Brain microvascular endothelial cell (primary cell): ENCODE measurements around the gene CHODL.
A peak's percentile ranks its signal among the peaks of the same experiment; 100 is the strongest.

Source experiments
- DNase-seq: peaks from one replicate; pipeline ENCODE4 v3.0.0-alpha.2; 2020
- H3K27ac ChIP-seq: fragments of 250-450 bp; sonication (Bioruptor Pico); 2 replicates; pipeline ENCODE4 v1.5.1; 2020; ENCODE audit warnings: mild to moderate bottlenecking, moderate library complexity
- H3K27me3 ChIP-seq: fragments of 250-450 bp; sonication (Bioruptor Pico); replicated peaks from 2 replicates; pipeline ENCODE4 v1.5.1; 2020; ENCODE audit warnings: mild to moderate bottlenecking
- H3K36me3 ChIP-seq: fragments of 250-450 bp; sonication (Bioruptor Pico); replicated peaks from 2 replicates; pipeline ENCODE4 v1.5.1; 2020; ENCODE audit warnings: mild to moderate bottlenecking
- H3K4me3 ChIP-seq: 2 replicates; pipeline ENCODE4 v1.5.1; 2011; ENCODE audit warnings: low read depth, mild to moderate bottlenecking, control low read depth, low read length, moderate library complexity
- in situ Hi-C: cut with HindIII; loops from 2 replicates; pipeline ENCODE4 v1.10.0; 2017; ENCODE audit warnings: low sequenced_read_pairs, low pct_ligation_motif_present
- TF ChIP-seq, protein P1 (sequence below): IDR thresholded peaks from 2 replicates; pipeline ENCODE4 v1.5.1; 2011; ENCODE audit warnings: low read depth, mild to moderate bottlenecking, moderate library complexity, low read length, control low read depth, inconsistent platforms; ENCODE audit errors: missing control alignments

CHODL gene, protein sequence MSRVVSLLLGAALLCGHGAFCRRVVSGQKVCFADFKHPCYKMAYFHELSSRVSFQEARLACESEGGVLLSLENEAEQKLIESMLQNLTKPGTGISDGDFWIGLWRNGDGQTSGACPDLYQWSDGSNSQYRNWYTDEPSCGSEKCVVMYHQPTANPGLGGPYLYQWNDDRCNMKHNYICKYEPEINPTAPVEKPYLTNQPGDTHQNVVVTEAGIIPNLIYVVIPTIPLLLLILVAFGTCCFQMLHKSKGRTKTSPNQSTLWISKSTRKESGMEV

DNA sequence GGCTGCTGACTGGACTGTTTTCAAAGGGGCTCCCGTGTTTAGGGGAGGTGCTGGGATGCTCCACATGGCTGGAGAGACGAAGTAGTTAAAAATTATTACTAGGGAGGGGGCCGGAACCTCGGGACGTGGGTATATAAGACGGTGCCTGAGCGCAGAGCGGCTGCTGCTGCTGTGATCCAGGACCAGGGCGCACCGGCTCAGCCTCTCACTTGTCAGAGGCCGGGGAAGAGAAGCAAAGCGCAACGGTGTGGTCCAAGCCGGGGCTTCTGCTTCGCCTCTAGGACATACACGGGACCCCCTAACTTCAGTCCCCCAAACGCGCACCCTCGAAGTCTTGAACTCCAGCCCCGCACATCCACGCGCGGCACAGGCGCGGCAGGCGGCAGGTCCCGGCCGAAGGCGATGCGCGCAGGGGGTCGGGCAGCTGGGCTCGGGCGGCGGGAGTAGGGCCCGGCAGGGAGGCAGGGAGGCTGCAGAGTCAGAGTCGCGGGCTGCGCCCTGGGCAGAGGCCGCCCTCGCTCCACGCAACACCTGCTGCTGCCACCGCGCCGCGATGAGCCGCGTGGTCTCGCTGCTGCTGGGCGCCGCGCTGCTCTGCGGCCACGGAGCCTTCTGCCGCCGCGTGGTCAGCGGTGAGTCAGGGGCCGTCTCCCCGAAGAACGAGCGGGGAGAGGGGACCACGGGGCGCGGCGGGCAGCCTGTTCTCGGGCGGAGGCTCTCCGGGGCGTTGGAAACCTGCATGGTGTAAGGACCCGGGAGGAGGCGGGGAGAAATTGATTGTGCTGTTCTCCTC is at the start of gene CHODL:
Gene CHODL (plus strand): TSS at position 163 of the 793 bp plus-strand sequence. CDS start 391 bp downstream, at position 554.
- no peak for DNase-seq
- Histone ChIP-seq H3K4me3 (peak within 1 kb of the TSS; percentile 6), H3K36me3 (no peaks in the 10 kb centered on the region), H3K27ac (no peak within 1 kb of the TSS), H3K27me3 (no peaks in the 10 kb centered on the region)
- in situ Hi-C loops: no loop called here
- TF ChIP-seq, protein P1, sequence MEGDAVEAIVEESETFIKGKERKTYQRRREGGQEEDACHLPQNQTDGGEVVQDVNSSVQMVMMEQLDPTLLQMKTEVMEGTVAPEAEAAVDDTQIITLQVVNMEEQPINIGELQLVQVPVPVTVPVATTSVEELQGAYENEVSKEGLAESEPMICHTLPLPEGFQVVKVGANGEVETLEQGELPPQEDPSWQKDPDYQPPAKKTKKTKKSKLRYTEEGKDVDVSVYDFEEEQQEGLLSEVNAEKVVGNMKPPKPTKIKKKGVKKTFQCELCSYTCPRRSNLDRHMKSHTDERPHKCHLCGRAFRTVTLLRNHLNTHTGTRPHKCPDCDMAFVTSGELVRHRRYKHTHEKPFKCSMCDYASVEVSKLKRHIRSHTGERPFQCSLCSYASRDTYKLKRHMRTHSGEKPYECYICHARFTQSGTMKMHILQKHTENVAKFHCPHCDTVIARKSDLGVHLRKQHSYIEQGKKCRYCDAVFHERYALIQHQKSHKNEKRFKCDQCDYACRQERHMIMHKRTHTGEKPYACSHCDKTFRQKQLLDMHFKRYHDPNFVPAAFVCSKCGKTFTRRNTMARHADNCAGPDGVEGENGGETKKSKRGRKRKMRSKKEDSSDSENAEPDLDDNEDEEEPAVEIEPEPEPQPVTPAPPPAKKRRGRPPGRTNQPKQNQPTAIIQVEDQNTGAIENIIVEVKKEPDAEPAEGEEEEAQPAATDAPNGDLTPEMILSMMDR: no peak

DNA sequence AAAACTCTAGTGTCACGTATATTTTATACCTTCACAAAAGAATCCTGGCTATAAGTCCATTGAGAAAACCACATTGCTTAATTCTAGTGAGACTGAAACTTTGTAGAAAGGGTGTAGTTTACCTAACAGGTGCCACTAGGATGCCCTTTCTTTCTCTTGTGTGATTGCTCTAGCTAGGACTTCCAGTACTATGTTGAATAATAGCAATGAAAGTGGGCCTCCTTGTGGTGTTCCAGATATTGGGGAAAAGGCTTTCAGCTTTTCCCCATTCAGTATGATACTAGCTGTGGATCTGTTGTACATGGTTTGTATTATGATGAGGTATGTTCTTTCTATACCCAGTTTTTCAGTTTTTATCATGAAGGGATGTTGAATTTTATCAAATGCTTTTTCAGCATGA is 39.7 kb upstream of the CHODL start:
- in situ Hi-C loops: no loop called here
- H3K27ac ChIP-seq: no peak overlapping the region
- DNase-seq: no peak
- no peak overlapping the region for H3K4me3 ChIP-seq
- H3K27me3 ChIP-seq: no peaks in the 10 kb centered on the region
- TF ChIP-seq, protein P1: no peak
- no peaks in the 10 kb centered on the region for H3K36me3 ChIP-seq

DNA sequence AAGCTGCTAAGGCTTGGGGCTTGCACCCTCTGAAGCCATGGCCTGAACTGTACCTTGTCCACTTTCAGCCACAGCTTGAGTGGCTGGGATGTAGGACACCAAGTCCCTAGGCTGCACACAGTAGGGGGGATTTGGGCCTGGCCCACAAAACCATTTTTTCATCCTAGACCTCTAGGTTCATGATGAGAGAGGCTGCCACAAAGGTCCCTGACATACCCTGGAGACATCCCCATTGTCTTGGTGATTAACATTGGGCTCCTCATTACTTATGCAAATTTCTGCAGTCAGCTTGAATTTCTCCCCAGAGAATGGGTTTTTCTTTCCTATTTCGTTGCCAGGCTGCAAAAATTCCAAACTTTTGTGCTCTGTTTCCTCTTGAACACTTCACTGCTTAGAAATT is 26.3 kb upstream of the CHODL start:
- DNase-seq: no peak
- Histone ChIP-seq H3K27ac (no peak overlapping the region), H3K4me3 (no peak overlapping the region), H3K27me3 (no peaks in the 10 kb centered on the region), H3K36me3 (no peaks in the 10 kb centered on the region)
- in situ Hi-C loops: no loop called here
- TF ChIP-seq, protein P1: no peak

DNA sequence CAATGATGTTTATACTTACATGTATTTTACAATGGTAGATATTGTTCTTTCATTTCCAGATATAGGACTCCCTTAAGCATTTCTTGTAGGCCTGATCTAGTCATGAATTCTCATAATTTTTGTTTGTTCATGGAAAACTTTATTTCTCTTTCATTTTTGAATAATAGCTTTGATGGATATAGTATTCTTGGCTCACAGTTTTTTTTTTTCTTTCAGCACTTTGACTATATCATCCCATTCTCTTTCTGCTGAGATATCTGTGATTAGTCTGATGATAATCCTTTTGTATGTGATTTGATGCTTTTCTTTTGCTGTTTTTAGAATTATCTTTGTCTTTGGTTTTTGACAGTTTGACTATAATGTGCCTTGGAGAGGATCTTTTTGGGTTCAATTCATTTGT is 24.1 kb upstream of the CHODL start:
- no peak overlapping the region for H3K4me3 ChIP-seq
- no peaks in the 10 kb centered on the region for H3K27me3 ChIP-seq
- no peak for DNase-seq
- in situ Hi-C loops: no loop called here
- H3K27ac ChIP-seq: no peak overlapping the region
- TF ChIP-seq, protein P1: no peak
- H3K36me3 ChIP-seq: no peaks in the 10 kb centered on the region

DNA sequence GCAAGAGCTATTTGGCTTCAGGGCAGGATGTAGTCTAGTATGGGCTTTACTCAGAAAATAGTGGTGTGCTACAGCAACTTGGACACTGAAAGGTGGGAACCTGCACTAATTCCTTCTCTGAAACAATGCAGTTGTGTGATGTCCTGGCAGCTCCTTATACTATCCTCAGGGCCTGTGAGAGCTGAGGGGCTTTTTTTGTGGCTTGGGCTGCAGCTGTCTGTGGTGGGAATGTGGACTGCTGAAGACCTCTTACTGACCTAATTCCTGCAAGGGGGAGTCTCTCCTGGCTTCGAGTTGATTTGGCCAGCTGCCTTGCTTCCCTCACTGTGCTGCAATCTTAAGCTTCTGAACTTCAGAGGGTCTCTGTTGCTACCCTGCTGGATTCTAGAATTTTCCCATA is 22.3 kb upstream of the CHODL start:
- in situ Hi-C loops: no loop called here
- TF ChIP-seq, protein P1: no peak

More for the DNA sequence above, 22.3 kb upstream of the CHODL start:
- Histone ChIP-seq H3K27me3 (no peaks in the 10 kb centered on the region), H3K27ac (no peak overlapping the region), H3K4me3 (no peak overlapping the region), H3K36me3 (no peaks in the 10 kb centered on the region)
- DNase-seq: no peak
